ENCODE measurements around the gene CATSPERD.
A peak's percentile ranks its signal among the peaks of the same experiment; 100 is the strongest.
"Not testable (repeated sequence)": the region's sequence is repeated elsewhere in the genome, so short reads cannot be mapped to it uniquely, and the experiment has no call there.

CATSPERD gene

GRCh38 chr19:5697890-5698634 is 22.4 kb upstream of the CATSPERD start:
- DNase-seq (ENCODE audit: low spot score in 2 of 2) (no peak), ATAC-seq (replicated peaks; ENCODE audit: extremely low read depth, poor library complexity, severe bottlenecking) (no peak)
- no peak overlapping the region for H3K4me3 Mint-ChIP-seq
- no peaks in the 10 kb centered on the region for H3K4me1 Mint-ChIP-seq
- no peaks in the 10 kb centered on the region for H3K27me3 Mint-ChIP-seq
- H3K9me3 Mint-ChIP-seq = no peaks in the 10 kb centered on the region
- H3K36me3 Mint-ChIP-seq (ENCODE audit: insufficient read depth) = peaks cover 56% of the 10 kb centered on the region
- no peak overlapping the region for H3K27ac Mint-ChIP-seq (ENCODE audit: low read depth)

- no peak for ATAC-seq (replicated peaks; ENCODE audit: extremely low read depth, poor library complexity, severe bottlenecking)
Observed at GRCh38 chr19:5698635-5699422, 21.6 kb upstream of the CATSPERD start.

GRCh38 chr19:5700455-5701092 is 19.9 kb upstream of the CATSPERD start:
- H3K9me3 Mint-ChIP-seq = no peaks in the 10 kb centered on the region
- no peak overlapping the region for H3K4me3 Mint-ChIP-seq
- no peaks in the 10 kb centered on the region for H3K27me3 Mint-ChIP-seq
- DNase-seq (ENCODE audit: low spot score in 2 of 2) (no peak), ATAC-seq (replicated peaks; ENCODE audit: extremely low read depth, poor library complexity, severe bottlenecking) (no peak)
- H3K4me1 Mint-ChIP-seq = no peaks in the 10 kb centered on the region
- H3K36me3 Mint-ChIP-seq (ENCODE audit: insufficient read depth) = peaks cover 48% of the 10 kb centered on the region
- H3K27ac Mint-ChIP-seq (ENCODE audit: low read depth) = no peak overlapping the region

More at GRCh38 chr19:5698635-5699422, 21.6 kb upstream of the CATSPERD start:
- no peaks in the 10 kb centered on the region for H3K9me3 Mint-ChIP-seq
- H3K4me3 Mint-ChIP-seq = no peak overlapping the region
- H3K27me3 Mint-ChIP-seq = no peaks in the 10 kb centered on the region
- peaks cover 56% of the 10 kb centered on the region for H3K36me3 Mint-ChIP-seq (ENCODE audit: insufficient read depth)
- no peaks in the 10 kb centered on the region for H3K4me1 Mint-ChIP-seq
- DNase-seq (ENCODE audit: low spot score in 2 of 2) = no peak
- no peak overlapping the region for H3K27ac Mint-ChIP-seq (ENCODE audit: low read depth)

- not testable (repeated sequence) for H3K4me1 Mint-ChIP-seq; H3K27me3 Mint-ChIP-seq; H3K4me3 Mint-ChIP-seq; H3K9me3 Mint-ChIP-seq; H3K27ac Mint-ChIP-seq (ENCODE audit: low read depth); DNase-seq (ENCODE audit: low spot score in 2 of 2); ATAC-seq (replicated peaks; ENCODE audit: extremely low read depth, poor library complexity, severe bottlenecking)
- peaks cover 49% of the 10 kb centered on the region for H3K36me3 Mint-ChIP-seq (ENCODE audit: insufficient read depth)
Observed at GRCh38 chr19:5702053-5702410, 18.4 kb upstream of the CATSPERD start.

GRCh38 chr19:5703819-5704818 is 16.3 kb upstream of the CATSPERD start:
- H3K36me3 Mint-ChIP-seq (ENCODE audit: insufficient read depth) = peaks cover 43% of the 10 kb centered on the region
- ATAC-seq (replicated peaks; ENCODE audit: extremely low read depth, poor library complexity, severe bottlenecking) (no peak), DNase-seq (ENCODE audit: low spot score in 2 of 2) (no peak)
- H3K4me3 Mint-ChIP-seq = no peak overlapping the region
- no peaks in the 10 kb centered on the region for H3K27me3 Mint-ChIP-seq
- H3K4me1 Mint-ChIP-seq = no peaks in the 10 kb centered on the region
- peak overlapping the region; percentile 93 for H3K27ac Mint-ChIP-seq (ENCODE audit: low read depth)
- H3K9me3 Mint-ChIP-seq = no peaks in the 10 kb centered on the region

- Mint-ChIP-seq H3K27me3 (no peaks in the 10 kb centered on the region), H3K27ac (ENCODE audit: low read depth) (no peak overlapping the region), H3K9me3 (no peaks in the 10 kb centered on the region), H3K36me3 (ENCODE audit: insufficient read depth) (peaks cover 41% of the 10 kb centered on the region), H3K4me1 (no peaks in the 10 kb centered on the region), H3K4me3 (no peak overlapping the region)
- ATAC-seq (replicated peaks; ENCODE audit: extremely low read depth, poor library complexity, severe bottlenecking) (no peak), DNase-seq (ENCODE audit: low spot score in 2 of 2) (no peak)
Observed at GRCh38 chr19:5705552-5705951, 14.9 kb upstream of the CATSPERD start.

GRCh38 chr19:5706876-5707573 is 13.4 kb upstream of the CATSPERD start:
- ATAC-seq (replicated peaks; ENCODE audit: extremely low read depth, poor library complexity, severe bottlenecking) = no peak
- no peak for DNase-seq (ENCODE audit: low spot score in 2 of 2)
- no peak overlapping the region for H3K4me3 Mint-ChIP-seq
- peak overlapping the region; percentile 10 for H3K27ac Mint-ChIP-seq (ENCODE audit: low read depth)
- no peaks in the 10 kb centered on the region for H3K27me3 Mint-ChIP-seq
- no peaks in the 10 kb centered on the region for H3K4me1 Mint-ChIP-seq
- H3K9me3 Mint-ChIP-seq = no peaks in the 10 kb centered on the region
- peaks cover 39% of the 10 kb centered on the region for H3K36me3 Mint-ChIP-seq (ENCODE audit: insufficient read depth)

- H3K27ac Mint-ChIP-seq (ENCODE audit: low read depth) = peak overlapping the region; percentile 10
- no peak overlapping the region for H3K4me3 Mint-ChIP-seq
- peaks cover 43% of the 10 kb centered on the region for H3K36me3 Mint-ChIP-seq (ENCODE audit: insufficient read depth)
- no peaks in the 10 kb centered on the region for H3K9me3 Mint-ChIP-seq
- H3K4me1 Mint-ChIP-seq = no peaks in the 10 kb centered on the region
- no peaks in the 10 kb centered on the region for H3K27me3 Mint-ChIP-seq
- no peak for DNase-seq (ENCODE audit: low spot score in 2 of 2)
- ATAC-seq (replicated peaks; ENCODE audit: extremely low read depth, poor library complexity, severe bottlenecking) = no peak
Observed at GRCh38 chr19:5707576-5708575, 12.6 kb upstream of the CATSPERD start.

- Mint-ChIP-seq H3K4me1 (no peaks in the 10 kb centered on the region), H3K27me3 (no peaks in the 10 kb centered on the region), H3K36me3 (ENCODE audit: insufficient read depth) (peaks cover 34% of the 10 kb centered on the region), H3K4me3 (no peak overlapping the region), H3K9me3 (no peaks in the 10 kb centered on the region), H3K27ac (ENCODE audit: low read depth) (no peak overlapping the region)
- DNase-seq (ENCODE audit: low spot score in 2 of 2) (no peak), ATAC-seq (replicated peaks; ENCODE audit: extremely low read depth, poor library complexity, severe bottlenecking) (no peak)
Observed at GRCh38 chr19:5711025-5711424, 9.4 kb upstream of the CATSPERD start.

GRCh38 chr19:5711713-5712161 is 8.7 kb upstream of the CATSPERD start:
- H3K4me3 Mint-ChIP-seq = no peak overlapping the region
- ATAC-seq (replicated peaks; ENCODE audit: extremely low read depth, poor library complexity, severe bottlenecking) = no peak
- no peak overlapping the region for H3K27ac Mint-ChIP-seq (ENCODE audit: low read depth)
- peaks cover 28% of the 10 kb centered on the region for H3K36me3 Mint-ChIP-seq (ENCODE audit: insufficient read depth)
- no peak for DNase-seq (ENCODE audit: low spot score in 2 of 2)
- H3K27me3 Mint-ChIP-seq = no peaks in the 10 kb centered on the region
- H3K4me1 Mint-ChIP-seq = no peaks in the 10 kb centered on the region
- no peaks in the 10 kb centered on the region for H3K9me3 Mint-ChIP-seq

GRCh38 chr19:5713228-5713627 is 7.2 kb upstream of the CATSPERD start:
- Mint-ChIP-seq H3K36me3 (ENCODE audit: insufficient read depth) (peaks cover 27% of the 10 kb centered on the region), H3K27me3 (no peaks in the 10 kb centered on the region), H3K4me3 (no peak overlapping the region), H3K9me3 (no peaks in the 10 kb centered on the region), H3K4me1 (peaks cover 4% of the 10 kb centered on the region), H3K27ac (ENCODE audit: low read depth) (peak overlapping the region; percentile 19)
- DNase-seq (ENCODE audit: low spot score in 2 of 2) = no peak
- no peak for ATAC-seq (replicated peaks; ENCODE audit: extremely low read depth, poor library complexity, severe bottlenecking)

All from central memory CD8-positive, alpha-beta T cell (primary cell).